Body of pancreas (tissue), 4 donors: ENCODE data around the gene SNAPC2. TPM values are rescaled to one million over a fixed set of nuclear protein-coding genes. Genes with fewer than 3 reads are reported as not detected.

Experiments
- ATAC-seq: fragments of 150-250 bp; one replicate; pipeline ENCODE4 v1.9.1; 2016
- DNase-seq, 4 donors: peaks; one replicate each; pipeline ENCODE4 v3.0.0-alpha.2; 2019
- H3K27ac ChIP-seq, 4 donors: fragments of 200-600 bp; sonication (generic); 1 replicate in 3 of 4; 2 replicates in 1 of 4; pipeline versions ENCODE4 v1.5.1 to v1.6.1; 2016 to 2019; ENCODE audit warnings: mild to moderate bottlenecking in 1 of 4, mixed read lengths in 1 of 4, moderate library complexity in 1 of 4
- H3K27me3 ChIP-seq, 2 donors: fragments of 200-600 bp; sonication (generic); one replicate each; pipeline ENCODE4 v1.6.0; 2016; ENCODE audit warnings: mild to moderate bottlenecking in 1 of 2
- H3K36me3 ChIP-seq, 2 donors: fragments of 200-600 bp; sonication (generic); replicated peaks in 1 of 2; 2 replicates each; pipeline ENCODE4 v1.5.1; 2016; ENCODE audit warnings: low read depth in 2 of 2; ENCODE audit not compliant: insufficient read depth in 1 of 2
- H3K4me1 ChIP-seq: fragments of 200-600 bp; sonication (generic); one replicate; pipeline ENCODE4 v1.6.0; 2016
- H3K4me3 ChIP-seq, 2 donors: fragments of 200-600 bp; sonication (generic); 1 replicate in 1 of 2; 2 replicates in 1 of 2; pipeline ENCODE4 v1.5.1; 2016 to 2019
- H3K9me3 ChIP-seq, 3 donors: fragments of 200-600 bp; sonication (generic); 1 replicate in 2 of 3; 2 replicates in 1 of 3; pipeline ENCODE4 v1.5.1; 2016
- POLR2A ChIP-seq, 3 donors: fragments of 450-650 bp; IDR thresholded peaks; one replicate each; pipeline ENCODE4 v1.6.1; 2016; ENCODE audit warnings: antibody characterized with exemption in 3 of 3, mild to moderate bottlenecking in 2 of 3
- WGBS, 2 donors: methylation state at CpG; one replicate each; pipeline ENCODE4 v1.1.5; 2017; 5-methylcytosine and 5-hydroxymethylcytosine counted together
- intact Hi-C: fragments of 100-400 bp; cut with DNase I; formaldehyde crosslinking; loops from one replicate; pipeline ENCODE4 v1.15.1; 2023
- total RNA-seq, 2 donors: library from RNA; depleted of rRNA; stranded (reverse); fragments of >200 nt; gene quantifications; one replicate each; pipeline ENCODE4 v1.1.0, GENCODE V29; 2016
- TF ChIP-seq, protein P1 (sequence below), 7 experiments: fragments of 450-650 bp in 4 of 7; fragments of 200-600 bp in 3 of 7; sonication (generic) in 3 of 7; IDR thresholded peaks; one replicate each; pipeline ENCODE4 v1.5.1; 2016 to 2019; ENCODE audit warnings: antibody characterized with exemption in 7 of 7

The SNAPC2 gene
- total RNA-seq, 2 donors from 2014 or later, result 6.3 to 9.1 TPM

DNA sequence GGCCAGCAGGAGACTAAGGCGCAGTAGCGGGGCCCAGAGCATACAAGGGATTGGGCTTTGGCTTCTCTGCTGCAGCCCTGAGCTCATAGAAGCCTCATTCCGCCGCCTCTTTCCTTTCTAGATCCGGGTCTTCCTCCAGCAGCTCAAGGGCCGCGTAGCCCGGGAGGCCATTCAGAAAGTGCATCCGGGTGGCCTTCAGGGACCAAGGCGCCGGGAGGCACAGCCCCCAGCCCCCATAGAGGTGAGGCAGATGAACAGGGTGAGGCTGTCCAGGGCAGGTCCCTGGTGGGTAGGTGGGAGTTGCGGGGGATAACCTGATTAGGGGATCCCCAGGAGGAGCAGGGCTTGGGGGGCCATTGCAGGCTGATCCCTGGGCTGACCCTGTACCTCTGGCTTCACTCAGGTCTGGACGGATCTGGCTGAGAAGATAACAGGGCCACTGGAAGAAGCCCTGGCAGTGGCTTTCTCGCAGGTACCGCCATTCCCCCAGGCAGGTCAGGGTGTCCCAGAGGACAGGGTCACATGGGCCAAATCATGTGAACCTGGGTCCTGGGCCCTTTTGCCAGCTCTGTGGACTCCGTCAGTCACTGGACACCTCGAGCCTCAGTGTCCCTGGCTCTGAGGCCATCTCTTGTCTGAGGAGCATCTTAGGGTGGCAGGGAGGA is 1.3 kb downstream of the SNAPC2 start:
- DNase-seq (no peak), ATAC-seq (no peak)
- H3K27me3 ChIP-seq, result peaks cover 0 to 6% of the 10 kb centered on the region in 2 donors
- WGBS, 2 donors, result 69 to 77% methylated on average over 6 to 17 of the region's 17 CpGs
- no peaks in the 10 kb centered on the region for H3K36me3 ChIP-seq
- H3K9me3 ChIP-seq, result no peaks in the 10 kb centered on the region
- intact Hi-C loops, result no loop called here
- TF ChIP-seq, protein P1, sequence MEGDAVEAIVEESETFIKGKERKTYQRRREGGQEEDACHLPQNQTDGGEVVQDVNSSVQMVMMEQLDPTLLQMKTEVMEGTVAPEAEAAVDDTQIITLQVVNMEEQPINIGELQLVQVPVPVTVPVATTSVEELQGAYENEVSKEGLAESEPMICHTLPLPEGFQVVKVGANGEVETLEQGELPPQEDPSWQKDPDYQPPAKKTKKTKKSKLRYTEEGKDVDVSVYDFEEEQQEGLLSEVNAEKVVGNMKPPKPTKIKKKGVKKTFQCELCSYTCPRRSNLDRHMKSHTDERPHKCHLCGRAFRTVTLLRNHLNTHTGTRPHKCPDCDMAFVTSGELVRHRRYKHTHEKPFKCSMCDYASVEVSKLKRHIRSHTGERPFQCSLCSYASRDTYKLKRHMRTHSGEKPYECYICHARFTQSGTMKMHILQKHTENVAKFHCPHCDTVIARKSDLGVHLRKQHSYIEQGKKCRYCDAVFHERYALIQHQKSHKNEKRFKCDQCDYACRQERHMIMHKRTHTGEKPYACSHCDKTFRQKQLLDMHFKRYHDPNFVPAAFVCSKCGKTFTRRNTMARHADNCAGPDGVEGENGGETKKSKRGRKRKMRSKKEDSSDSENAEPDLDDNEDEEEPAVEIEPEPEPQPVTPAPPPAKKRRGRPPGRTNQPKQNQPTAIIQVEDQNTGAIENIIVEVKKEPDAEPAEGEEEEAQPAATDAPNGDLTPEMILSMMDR (IDR thresholded peaks at IDR 0.05), result no peak
- no peak for TF ChIP-seq POLR2A (IDR thresholded peaks at IDR 0.05)
- peaks cover 59% of the 10 kb centered on the region for H3K4me1 ChIP-seq
- no peak overlapping the region for H3K4me3 ChIP-seq
- H3K27ac ChIP-seq, result peak overlapping the region; percentile 69 to 97 (median 92)

DNA sequence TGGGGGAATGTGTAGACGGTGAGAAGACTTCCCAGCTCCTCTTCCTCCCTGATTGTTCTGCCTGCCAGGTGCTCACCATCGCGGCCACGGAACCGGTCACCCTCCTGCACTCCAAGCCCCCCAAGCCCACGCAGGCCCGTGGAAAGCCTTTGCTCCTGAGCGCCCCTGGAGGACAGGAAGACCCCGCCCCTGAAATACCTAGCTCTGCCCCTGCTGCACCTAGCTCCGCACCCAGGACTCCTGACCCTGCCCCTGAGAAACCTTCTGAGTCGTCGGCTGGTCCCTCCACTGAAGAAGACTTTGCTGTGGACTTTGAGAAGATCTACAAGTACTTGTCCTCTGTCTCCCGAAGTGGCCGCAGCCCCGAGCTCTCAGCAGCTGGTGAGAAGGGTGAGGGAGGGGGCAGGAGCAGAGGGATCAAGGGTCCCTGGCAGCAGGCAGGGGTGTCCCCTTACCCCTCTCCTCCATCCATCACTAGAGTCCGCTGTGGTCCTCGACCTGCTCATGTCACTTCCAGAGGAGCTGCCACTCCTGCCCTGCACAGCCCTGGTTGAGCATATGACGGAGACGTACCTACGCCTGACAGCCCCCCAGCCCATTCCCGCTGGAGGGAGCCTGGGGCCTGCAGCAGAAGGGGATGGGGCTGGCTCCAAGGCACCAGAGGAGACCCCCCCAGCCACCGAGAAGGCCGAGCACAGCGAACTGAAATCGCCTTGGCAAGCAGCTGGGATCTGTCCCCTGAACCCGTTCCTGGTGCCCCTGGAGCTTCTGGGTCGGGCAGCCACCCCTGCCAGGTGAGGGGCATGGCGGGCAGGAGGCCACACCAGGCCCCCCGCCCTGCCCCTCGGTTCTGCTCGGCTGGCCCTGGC is 2.1 kb downstream of the SNAPC2 start:
- H3K27ac ChIP-seq, result no peak overlapping the region
- TF ChIP-seq POLR2A (IDR thresholded peaks at IDR 0.05), result no peak
- TF ChIP-seq, protein P1 (IDR thresholded peaks at IDR 0.05), result no peak
- 92 to 94% methylated on average over 25 to 28 of the region's 31 CpGs for WGBS, 2 donors
- H3K36me3 ChIP-seq, result no peaks in the 10 kb centered on the region
- no peaks in the 10 kb centered on the region for H3K9me3 ChIP-seq
- peaks cover 55% of the 10 kb centered on the region for H3K4me1 ChIP-seq
- no peak overlapping the region for H3K4me3 ChIP-seq
- no peak for DNase-seq
- intact Hi-C loops, result no loop called here
- ATAC-seq, result no peak
- H3K27me3 ChIP-seq, result no peaks in the 10 kb centered on the region

DNA sequence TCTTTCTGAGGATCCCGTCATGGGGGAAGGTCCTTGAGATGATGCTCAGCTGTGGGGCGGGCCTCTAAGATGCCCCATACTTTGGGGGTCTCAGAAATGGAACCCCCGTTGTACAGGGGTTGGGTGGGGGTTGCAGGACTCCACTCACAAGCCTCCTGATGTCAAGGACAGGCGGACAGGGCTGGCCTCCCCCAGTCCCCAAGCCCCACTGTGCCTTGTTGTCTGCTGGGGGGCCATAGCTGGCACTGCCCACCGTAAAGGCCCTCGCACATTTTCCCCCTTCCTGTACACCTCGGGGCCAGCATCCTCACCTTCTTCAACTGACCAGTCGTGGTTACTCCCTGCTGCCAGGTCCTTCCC is 2.7 kb downstream of the SNAPC2 start:
- H3K4me3 ChIP-seq, result no peak overlapping the region
- DNase-seq (no peak), ATAC-seq (no peak)
- 77 to 85% methylated on average over 7 to 8 of the region's 8 CpGs for WGBS, 2 donors
- no peaks in the 10 kb centered on the region for H3K27me3 ChIP-seq
- H3K36me3 ChIP-seq, result no peaks in the 10 kb centered on the region
- intact Hi-C loops, result no loop called here
- H3K27ac ChIP-seq, result no peak overlapping the region
- TF ChIP-seq, protein P1 (IDR thresholded peaks at IDR 0.05), result no peak
- no peak for TF ChIP-seq POLR2A (IDR thresholded peaks at IDR 0.05)
- H3K9me3 ChIP-seq, result no peaks in the 10 kb centered on the region
- peaks cover 50% of the 10 kb centered on the region for H3K4me1 ChIP-seq

DNA sequence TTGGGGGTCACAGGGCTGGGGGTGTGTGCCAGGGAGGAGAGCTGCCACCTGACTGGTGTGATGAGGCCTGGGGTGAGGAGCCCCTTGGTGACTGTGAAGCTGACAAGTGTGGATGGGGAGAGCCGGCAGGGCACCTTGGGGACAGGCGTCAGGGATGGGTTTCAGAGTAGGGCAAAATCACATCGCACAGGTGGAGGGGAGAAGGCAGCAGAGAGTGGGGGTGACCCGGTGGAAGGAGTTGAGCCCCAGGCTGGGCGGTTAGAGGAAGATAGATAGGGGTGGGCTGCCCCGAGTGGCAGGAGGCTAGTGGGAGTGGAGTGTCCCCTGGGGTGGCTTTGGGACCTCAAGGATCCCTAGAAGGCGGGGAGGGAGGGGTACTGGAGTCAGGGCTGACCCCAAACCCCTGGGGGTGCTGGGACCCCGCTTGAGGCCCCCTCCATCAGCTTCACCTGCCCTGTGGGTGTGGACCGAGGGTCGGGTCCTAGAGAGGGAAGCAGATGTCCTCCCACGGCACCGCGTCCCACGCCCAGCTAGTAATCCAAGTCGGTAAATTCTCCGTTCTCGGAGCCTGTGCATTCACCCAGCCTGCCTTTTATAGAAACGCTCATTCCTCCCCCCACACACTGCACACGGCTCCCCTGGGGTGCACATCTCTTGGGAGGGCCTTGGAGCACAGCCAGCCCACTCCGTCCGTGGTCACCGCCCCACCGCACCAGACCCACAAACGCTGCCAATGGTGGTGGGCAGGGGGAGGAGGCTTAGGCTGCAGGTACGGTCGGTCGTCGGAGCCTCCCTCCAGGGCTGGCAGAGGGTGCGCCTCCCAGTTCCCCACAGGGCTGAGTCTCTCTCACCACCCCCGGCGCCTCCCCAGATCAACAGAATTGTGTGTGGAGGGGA is 3.4 kb downstream of the SNAPC2 start:
- 84 to 89% methylated on average over 9 to 31 of the region's 31 CpGs for WGBS, 2 donors
- no peaks in the 10 kb centered on the region for H3K27me3 ChIP-seq
- peaks cover 55% of the 10 kb centered on the region for H3K4me1 ChIP-seq
- TF ChIP-seq POLR2A (IDR thresholded peaks at IDR 0.05), result no peak
- TF ChIP-seq, protein P1 (IDR thresholded peaks at IDR 0.05), result no peak
- DNase-seq (no peak), ATAC-seq (no peak)
- H3K36me3 ChIP-seq, result no peaks in the 10 kb centered on the region
- H3K4me3 ChIP-seq, result no peak overlapping the region
- intact Hi-C loops, result no loop called here
- H3K9me3 ChIP-seq, result no peaks in the 10 kb centered on the region
- H3K27ac ChIP-seq, result no peak overlapping the region
